Stimulated activated CD4-positive, alpha-beta T cell treated with anti-CD3 and anti-CD28 coated beads, Interleukin-12 subunit alpha, Interleukin-12 subunit beta, amount 100 ng/mL, for 24 hours (primary cell): ENCODE data around the gene CYREN.
"Not testable (repeated sequence)": the region's sequence is repeated elsewhere in the genome, so short reads cannot be mapped to it uniquely, and the experiment has no call there.

Experiments used
- DNase-seq, 2 experiments: peaks; one replicate each; pipeline ENCODE4 v3.0.0-alpha.2; 2020; ENCODE audit warnings: low read depth in 2 of 2

Gene CYREN

DNA sequence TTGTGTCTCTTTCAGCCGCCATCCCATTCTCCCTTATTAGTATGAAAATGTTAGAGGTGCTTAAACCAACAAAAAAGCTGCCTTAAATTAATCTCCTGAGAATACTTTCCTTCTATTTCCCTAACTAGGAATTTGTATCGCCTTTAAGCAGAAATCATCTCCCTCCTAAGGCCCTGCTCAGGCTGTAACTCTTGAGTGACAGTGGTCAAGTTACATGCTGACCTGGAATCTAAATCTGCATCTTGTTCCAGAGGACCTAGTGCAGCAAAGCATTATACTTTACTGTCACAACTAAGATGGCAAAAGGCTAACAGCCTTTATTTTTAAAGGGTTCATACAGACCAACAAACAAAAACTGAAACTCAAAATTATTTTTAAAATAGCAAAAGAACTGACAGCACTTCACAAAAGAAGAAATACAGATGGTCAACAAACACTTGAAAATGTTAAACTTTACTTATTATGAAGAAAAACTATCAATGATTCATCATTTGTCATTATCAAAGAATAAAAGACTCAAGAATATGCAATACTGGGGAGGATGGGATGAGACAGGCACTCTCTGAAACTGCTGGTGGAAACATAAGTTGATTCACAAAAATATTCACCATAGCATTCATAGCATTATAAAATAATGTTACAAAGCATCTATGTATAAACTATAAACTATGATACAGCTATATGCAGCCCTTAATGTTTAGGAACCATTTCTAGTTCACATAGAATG, 11.0 kb downstream of the CYREN start:
- no peak for DNase-seq

DNA sequence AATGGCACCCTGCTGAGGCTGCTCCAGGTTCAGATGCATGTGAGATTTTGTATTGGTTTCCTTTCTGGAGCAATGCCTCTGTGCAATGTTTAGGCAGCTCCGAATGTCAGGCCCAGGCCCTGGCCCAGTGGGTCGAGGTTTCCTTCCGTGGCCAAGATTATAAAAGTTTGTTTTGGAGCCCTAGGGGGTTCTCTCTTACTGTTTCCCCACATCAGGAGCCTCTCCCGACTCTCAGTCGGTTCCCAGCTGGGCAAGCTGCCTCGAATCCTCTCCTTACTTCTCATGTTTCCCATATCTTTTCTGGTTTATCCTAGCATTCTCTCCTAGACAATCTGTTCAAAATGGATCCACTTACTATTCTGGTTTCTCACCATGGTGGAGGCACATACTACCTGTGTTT, 11.6 kb downstream of the CYREN start:
- DNase-seq = no peak

DNA sequence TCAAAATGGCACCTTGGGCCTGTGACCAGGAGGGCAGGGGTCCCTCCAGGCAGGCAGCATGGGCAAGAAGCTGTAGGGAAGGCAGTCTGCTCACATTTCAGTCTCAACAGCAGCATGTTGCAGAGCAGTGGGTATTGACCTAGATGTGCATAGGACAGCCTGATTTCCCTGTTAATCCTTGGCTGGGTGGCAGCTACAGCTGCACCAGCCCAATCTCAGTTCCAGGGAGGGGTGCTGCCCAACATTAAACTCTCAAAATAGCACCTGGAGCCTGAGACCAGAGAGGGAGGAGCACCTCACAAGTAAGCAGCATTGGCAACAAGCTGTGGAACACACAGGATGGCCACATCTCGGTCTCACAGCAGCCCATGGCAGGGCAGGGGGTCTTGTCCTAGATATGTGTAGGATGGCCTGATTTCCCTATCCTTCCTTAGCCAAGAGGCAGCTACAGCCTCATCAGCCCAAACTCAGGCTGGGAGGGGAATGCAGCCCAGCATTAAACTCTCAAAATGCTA, 12.3 kb downstream of the CYREN start:
- DNase-seq = no peak

DNA sequence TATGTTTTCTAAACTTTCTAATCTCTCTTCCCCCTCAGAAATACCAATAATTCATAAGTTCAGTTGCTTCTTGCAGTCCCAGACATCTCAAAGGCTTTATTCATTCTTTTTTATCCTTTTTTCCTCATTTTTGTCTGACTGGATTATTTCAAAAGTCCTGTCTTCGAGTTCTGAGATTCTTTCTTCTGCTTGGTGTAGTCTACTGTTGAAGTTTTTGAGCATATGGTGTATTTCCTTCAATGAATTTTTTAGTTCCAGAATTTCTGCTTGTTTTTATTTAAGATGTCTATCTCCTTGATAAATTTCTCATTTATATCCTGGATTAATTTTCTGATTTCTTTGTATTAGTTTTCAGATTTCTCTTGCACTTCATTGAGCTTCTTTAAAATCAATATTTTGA, 14.2 kb downstream of the CYREN start:
- DNase-seq = no peak

DNA sequence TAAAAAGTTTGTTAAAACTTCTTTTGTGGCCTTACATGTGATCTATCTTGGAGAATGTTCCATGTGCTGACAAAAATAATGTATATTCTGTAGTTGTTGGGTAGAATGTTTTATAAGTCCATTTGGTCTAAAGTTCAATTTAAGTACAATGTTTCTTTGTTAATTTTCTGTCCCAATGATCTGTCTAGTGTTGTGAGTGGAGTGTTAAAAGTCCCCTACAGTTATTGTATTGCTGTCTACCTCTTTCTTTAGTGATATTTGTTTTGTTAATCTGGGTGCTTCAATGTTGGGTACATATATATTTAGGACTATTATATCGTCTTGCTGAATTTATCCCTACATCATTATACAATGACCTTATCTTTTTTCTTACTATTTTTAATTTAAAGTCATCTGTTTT, 15.8 kb downstream of the CYREN start:
- no peak for DNase-seq

DNA sequence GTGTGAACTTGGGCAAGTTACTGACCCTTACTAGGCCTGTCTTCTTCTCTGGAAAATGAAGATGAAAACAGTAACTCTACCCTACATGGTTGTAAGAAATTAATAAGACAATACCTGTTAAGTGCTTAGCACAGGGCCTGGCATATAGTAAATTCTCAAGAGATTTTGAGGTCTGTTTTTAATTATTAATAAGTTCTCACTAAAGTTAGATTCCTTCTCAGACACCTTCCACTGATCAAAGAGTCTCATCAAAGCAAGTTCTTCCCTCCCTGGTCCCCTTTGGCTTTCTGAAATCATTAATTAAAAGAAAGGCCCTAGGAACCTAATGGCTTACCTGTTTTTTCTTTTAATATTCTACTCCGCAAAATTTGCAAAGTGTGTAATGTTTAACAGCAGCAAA, 18.1 kb downstream of the CYREN start:
- no peak for DNase-seq

DNA sequence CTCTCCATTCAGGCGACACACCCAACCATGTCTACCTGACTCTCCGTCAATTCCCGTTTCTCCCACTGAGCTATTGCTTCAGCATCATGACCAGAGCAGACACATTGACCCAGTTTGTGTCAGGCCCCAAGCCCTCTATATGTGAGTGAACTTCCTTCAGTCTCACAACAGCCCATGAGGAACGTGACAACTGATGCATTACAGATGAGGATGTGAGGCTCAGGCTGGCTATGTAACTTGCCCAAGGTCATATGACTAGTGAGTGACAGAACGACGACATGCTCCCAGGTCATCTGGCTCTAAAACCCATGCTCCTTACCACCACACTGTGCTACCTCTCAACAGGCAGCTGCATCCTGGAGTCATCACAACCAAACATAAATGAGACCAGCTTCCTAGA, 19.0 kb downstream of the CYREN start:
- no peak for DNase-seq

DNA sequence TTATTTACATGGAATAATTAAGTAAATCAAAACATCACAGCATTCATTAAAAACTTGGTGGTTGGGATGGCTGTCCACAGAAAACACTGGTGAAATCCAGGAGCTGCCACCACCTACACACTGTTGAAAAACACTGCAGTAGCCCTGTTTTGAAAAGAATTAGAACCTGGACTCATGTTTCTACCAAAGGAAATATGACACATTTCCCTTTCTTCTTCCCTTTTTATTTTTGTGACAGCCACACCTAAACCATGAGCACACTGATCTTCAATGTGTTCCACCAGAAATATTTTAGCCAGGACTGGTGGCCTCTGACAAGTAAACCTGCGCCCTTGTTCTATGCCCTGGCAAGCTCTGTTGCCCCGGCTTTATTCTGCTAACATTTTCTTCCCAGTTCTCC, 19.4 kb downstream of the CYREN start:
- DNase-seq = no peak

DNA sequence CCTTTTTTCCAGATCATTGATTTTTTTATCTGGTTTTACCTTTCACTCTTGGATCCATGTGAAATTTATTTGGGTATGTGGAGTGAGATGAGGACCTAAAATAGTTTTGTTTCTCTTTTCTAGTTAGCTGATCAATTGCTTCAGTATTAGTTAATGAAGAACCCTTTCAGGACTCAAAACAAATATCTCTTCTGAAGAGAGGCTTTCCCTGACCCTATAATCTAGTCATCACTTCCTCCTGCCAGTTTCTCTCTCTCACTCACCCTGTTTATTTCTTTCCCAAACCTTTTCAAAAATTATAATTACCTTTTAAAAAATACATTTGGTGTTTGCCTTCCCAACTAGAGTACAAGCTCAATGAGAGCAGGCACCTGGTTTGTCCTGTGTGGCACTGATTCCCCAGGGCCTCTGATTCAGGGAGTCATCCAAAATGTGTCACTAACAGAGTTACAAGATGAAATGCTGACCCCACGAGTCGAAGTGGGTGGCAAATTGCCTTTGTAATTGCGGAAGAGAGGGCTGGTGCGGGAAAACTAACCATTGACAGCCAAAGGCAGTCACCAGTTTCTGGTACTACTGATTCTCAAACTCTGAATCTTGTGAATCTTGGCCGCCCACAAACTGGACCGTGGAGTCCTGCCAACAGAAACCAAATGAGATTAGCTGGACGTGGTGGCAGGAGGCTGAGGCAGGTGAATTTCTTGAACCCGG, 20.3 kb downstream of the CYREN start:
- DNase-seq = no peak

DNA sequence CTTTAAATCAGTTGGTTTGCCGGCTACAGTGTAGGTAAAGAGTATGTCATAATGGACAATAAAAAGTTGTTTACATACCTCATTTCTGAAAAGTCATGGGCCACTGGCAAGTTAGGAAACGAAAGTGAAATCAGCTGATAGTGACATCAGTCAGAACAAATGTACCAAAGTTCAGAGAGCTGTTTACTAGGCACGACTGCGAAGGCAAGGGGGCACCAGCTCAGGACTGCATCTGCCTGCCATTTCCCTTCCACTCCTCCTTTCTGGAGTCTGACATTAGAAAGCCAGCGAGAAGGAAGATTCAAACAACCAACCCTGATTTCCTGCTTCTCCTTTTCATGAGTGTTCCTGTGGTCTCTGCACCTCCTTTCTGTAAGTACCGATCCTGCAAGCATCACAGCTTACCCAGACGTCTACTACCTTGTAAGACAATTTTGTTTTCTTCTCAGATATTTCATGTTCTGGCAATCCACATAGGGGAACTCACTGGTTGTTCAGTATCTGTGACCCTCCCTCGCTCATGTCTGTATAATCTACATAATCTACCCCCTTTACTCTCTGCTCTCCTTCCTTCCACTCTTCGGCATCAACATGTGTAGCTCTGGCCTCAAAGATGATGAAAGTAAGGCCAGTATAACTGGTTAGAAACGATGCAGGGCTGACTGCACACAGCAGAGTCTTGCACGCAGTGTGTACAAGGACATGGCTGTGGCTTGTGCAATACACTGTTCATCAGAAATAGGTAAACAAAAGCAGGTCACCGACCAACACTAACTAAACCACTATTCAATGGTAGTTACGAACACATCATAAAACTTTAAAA, 22.4 kb downstream of the CYREN start, which contains the start of gene TMEM140:
TSS of gene TMEM140 (plus strand) at position 174 of the 823 bp plus-strand sequence. CDS start 16,370 bp downstream, outside the sequence.
- DNase-seq = no peak

DNA sequence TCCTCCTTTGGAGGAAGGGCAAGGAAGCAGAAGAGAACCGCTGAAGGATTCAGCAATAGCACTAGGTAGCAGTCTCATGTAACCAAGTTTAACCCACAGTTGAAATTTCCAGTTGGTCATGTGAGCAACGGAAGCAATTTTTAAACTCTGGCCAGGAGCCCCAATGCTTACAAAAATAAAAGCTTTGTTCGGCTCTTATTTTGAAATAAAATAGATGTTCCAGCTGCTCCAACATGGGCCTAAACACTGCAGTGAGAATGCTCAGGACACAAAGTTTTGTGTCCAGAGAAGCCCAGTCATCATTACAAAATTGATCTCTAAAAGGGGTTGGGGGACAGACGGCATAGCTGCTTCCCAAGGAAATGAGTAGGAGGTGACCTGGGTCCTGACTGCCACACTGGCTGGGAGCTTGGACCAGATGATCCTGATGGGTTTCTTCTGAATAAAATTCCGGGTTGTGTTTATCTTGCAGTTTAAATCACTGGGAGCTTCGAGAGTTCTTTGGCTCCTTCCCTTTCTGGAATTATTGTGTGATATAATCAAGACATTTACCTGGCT, 23.1 kb downstream of the CYREN start:
- no peak for DNase-seq

DNA sequence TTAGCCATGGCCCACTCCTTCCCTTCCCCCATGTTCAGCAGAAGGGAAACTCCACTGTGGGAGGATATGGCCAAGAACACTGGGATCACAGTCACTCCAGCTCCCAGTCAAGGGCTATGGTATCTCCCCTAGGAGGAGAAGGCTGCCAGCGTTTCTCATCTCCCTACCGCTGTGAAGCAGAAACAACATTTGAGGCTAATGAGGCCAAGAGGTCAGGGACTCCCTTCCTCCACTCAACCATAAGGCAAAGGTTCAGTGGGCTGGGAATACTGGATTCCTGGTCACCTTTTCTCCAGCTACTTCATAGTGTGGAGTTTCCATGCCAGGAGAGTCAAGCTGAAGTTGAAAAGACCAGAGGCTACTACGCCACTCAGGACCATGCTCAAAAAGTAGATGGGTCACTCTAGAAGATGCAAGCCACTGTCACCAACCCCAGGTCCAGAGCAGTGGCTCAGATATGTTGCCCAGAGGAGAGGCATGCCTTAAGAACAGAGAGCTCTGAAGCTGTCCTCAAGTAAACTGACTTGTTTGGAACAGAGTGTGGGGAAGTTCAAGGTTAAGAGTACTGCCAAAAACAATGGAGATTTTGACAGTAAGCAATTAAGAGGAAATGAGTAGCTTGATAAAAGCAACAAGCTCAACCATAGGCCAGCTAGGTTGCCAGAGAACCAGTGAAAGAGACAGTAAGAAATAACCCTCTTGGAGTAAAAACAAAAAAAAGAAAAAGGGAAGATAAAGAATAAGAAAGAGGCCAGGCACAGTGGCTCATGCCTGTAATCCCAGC, 26.4 kb downstream of the CYREN start:
- DNase-seq = no peak

DNA sequence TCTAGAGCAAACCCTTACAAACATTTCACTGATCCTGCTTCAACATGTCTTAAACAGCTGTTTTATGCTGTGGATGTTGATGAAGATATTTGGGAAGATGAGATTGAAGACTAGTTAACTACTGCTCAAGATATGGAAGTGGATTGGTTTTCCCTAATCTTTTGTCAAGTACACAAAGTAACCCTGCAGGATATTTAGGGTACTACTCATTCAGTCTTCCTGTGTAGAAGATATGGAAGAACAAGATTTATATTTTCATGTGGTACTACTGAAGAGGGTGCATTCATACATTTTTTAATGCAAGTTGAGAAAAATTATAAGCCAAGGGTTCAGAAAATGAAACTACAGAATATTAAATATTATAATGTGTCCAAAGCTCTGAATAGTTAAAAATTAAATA, 40.9 kb downstream of the CYREN start:
- DNase-seq = no peak

DNA sequence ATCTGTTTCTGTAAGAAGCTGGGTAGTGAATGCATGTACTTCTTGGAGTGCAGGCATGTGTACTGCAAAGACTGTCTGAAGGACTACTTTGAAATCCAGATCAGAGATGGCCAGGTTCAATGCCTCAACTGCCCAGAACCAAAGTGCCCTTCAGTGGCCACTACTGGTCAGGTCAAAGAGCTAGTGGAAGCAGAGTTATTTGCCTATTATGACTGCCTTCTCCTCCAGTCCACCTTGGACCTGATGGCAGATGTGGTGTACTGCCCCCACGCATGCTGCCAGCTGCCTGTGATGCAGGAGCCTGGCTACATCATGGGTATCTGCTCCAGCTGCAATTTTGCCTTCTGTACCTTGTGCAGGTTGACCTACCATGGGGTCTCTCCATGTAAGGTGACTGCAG, 41.6 kb downstream of the CYREN start:
- DNase-seq = no peak

DNA sequence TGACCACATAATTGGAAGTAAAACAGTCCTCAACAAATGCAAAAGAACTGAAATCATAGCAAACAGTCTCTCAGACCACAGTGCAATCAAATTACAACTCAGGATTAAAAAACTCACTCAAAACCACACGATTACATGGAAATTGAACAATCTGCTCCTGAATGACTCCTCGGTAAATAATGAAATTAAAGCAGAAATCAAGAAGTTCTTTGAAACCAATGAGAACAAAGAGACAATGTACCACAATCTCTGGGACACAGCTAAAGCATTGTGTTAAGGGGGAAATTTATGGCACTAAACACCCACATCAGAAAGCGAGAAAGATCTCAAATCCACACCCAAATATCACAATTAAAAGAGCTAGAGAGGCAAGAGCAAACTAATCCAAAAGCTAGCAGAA, 45.9 kb downstream of the CYREN start:
- not testable (repeated sequence) for DNase-seq

DNA sequence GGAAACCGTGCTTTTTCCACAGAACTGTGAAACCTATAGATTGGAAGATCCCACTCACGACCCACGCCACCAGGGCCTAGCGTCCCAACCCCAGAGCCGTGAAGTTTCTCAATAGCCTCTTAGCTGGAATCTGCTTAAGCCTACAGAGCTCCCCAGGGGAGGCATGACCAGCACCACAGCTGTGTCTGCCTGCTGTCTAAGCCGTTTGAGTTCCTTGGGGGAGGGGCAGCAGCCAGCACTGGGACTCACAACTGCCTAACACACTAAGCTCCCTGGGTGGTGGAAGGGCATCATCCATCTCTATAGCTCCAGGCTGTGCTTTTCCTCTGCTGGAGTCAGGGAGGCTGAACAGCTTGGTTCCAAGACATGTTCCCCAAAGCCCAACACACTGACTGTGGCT, 48.6 kb downstream of the CYREN start:
- DNase-seq = no peak

DNA sequence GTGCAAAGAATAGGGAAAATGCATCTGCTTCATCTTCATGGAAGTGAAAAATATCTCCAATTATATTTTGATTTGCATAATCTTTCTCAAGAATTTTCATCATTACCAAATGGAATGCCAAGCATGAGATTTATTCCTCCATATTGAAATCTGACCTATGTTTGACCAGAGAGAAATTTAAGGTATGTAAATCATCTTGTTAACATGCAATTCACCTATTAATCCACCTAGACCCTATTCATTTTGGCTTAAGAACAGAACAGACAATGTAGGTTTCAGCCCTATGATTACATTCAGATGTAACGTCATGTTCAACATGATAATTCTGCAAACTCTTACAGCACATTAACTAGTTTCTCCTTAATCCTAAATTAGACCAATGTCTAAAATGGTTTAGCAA, 53.4 kb downstream of the CYREN start:
- DNase-seq = no peak
